ACHN (cell line): ENCODE measurements around the gene CRNKL1.

ENCODE experiments used
- DNase-seq: peaks from one replicate; pipeline ENCODE4 v3.0.0-alpha.2; 2015
- in situ Hi-C: cut with HindIII; loops from 2 replicates; pipeline ENCODE4 v1.10.0; 2017; ENCODE audit warnings: low sequenced_read_pairs, low pct_ligation_motif_present, low pct_unique_long_range_greater_than_20kb

CRNKL1 gene

GRCh38 chr20:20052074-20052970, at the start of gene CRNKL1, which contains the start of gene CFAP61:
Gene CRNKL1, minus strand, starts transcription at chr20:20052466. Its CDS starts 124 bp downstream, at chr20:20052342.
Gene CFAP61, plus strand, starts transcription at chr20:20052532. Its CDS starts 4,122 bp downstream, at chr20:20056654.
- DNase-seq = peak; percentile 92
- in situ Hi-C loops = no loop called here

- in situ Hi-C loops = no loop called here
- DNase-seq = no peak
Observed at GRCh38 chr20:20100881-20101280, 48.6 kb upstream of the CRNKL1 start.

- no peak for DNase-seq
- in situ Hi-C loops = no loop called here
Observed at GRCh38 chr20:20096421-20096820, 44.2 kb upstream of the CRNKL1 start.

- in situ Hi-C loops = no loop called here
- DNase-seq = no peak
Observed at GRCh38 chr20:20095114-20095872, 43.0 kb upstream of the CRNKL1 start.

GRCh38 chr20:20094410-20094809, 42.1 kb upstream of the CRNKL1 start:
- DNase-seq = no peak
- in situ Hi-C loops = no loop called here

- in situ Hi-C loops = no loop called here
- DNase-seq = no peak
Observed at GRCh38 chr20:20092827-20093226, 40.6 kb upstream of the CRNKL1 start.

- no peak for DNase-seq
- in situ Hi-C loops = no loop called here
Observed at GRCh38 chr20:20089939-20090338, 37.7 kb upstream of the CRNKL1 start.

GRCh38 chr20:20089018-20089417, 36.8 kb upstream of the CRNKL1 start:
- no peak for DNase-seq

GRCh38 chr20:20085812-20086211, 33.5 kb upstream of the CRNKL1 start:
- DNase-seq = no peak
- in situ Hi-C loops = no loop called here

More at GRCh38 chr20:20089018-20089417, 36.8 kb upstream of the CRNKL1 start:
- in situ Hi-C loops = no loop called here

GRCh38 chr20:20085071-20085470, 32.8 kb upstream of the CRNKL1 start:
- in situ Hi-C loops = no loop called here
- DNase-seq = no peak

GRCh38 chr20:20084296-20084752, 32.1 kb upstream of the CRNKL1 start:
- in situ Hi-C loops = no loop called here
- no peak for DNase-seq

- peak; percentile 48 for DNase-seq
- in situ Hi-C loops = no loop called here
Observed at GRCh38 chr20:20083807-20084206, 31.5 kb upstream of the CRNKL1 start.

GRCh38 chr20:20079102-20079784, 27.0 kb upstream of the CRNKL1 start:
- no peak for DNase-seq
- in situ Hi-C loops = no loop called here

GRCh38 chr20:20078041-20078440, 25.8 kb upstream of the CRNKL1 start:
- in situ Hi-C loops = no loop called here

GRCh38 chr20:20076297-20077065, 24.2 kb upstream of the CRNKL1 start:
- in situ Hi-C loops = no loop called here

More at GRCh38 chr20:20078041-20078440, 25.8 kb upstream of the CRNKL1 start:
- no peak for DNase-seq

GRCh38 chr20:20075032-20075431, 22.8 kb upstream of the CRNKL1 start:
- in situ Hi-C loops = no loop called here
- DNase-seq = no peak

More at GRCh38 chr20:20076297-20077065, 24.2 kb upstream of the CRNKL1 start:
- DNase-seq = no peak

GRCh38 chr20:20073801-20074371, 21.6 kb upstream of the CRNKL1 start:
- peak; percentile 48 for DNase-seq
- in situ Hi-C loops = no loop called here
